ENCODE results near the gene HPS6. TPM values are rescaled to one million over a fixed set of nuclear protein-coding genes. Genes with fewer than 3 reads are reported as not detected.

HPS6 gene
- total and polyA plus RNA-seq, 12 donors, result 4.5 to 46.0 (median 20.4) TPM

GRCh38 chr10:102065561-102066398 lies 631 bp downstream of the HPS6 start:
- peak; percentile 35 to 62 (median 46) for DNase-seq
- 7 to 75% (median 7%) methylated on average over 4 to 63 of the region's 63 CpGs; no CpG with 5 or more reads in 1 of the 4 donors for WGBS, 4 donors
- intact Hi-C loops (cut with DNase I), result loop anchor here in 1 of 2 donors (10.0 kb wide), 1 partner anchor 231 kb away; no protein-coding TSS in a partner anchor
- no peaks in the 10 kb centered on the region for H3K27me3 ChIP-seq
- no peak for TF ChIP-seq CTCF (IDR thresholded peaks at IDR 0.05)
- no peak for TF ChIP-seq POLR2A (IDR thresholded peaks at IDR 0.05)
- H3K36me3 ChIP-seq (replicated peaks in 1 of 2), result no peaks in the 10 kb centered on the region
- H3K4me1 ChIP-seq (replicated peaks in 1 of 2), result peaks cover 11 to 15% of the 10 kb centered on the region in 2 donors
- peak overlapping the region; percentile 59 to 98 (median 88) for H3K4me3 ChIP-seq
- no peaks in the 10 kb centered on the region for H3K9me3 ChIP-seq (replicated peaks in 1 of 3)
- peak overlapping the region; percentile 74 to 95 (median 87) for H3K27ac ChIP-seq

GRCh38 chr10:102066399-102067088 lies 1.4 kb downstream of the HPS6 start:
- peak overlapping the region in 2 of 5 donors; percentile 87 to 92 for H3K27ac ChIP-seq
- no peaks in the 10 kb centered on the region for H3K27me3 ChIP-seq
- TF ChIP-seq POLR2A (IDR thresholded peaks at IDR 0.05) (no peak), CTCF (IDR thresholded peaks at IDR 0.05) (no peak)
- no peaks in the 10 kb centered on the region for H3K36me3 ChIP-seq (replicated peaks in 1 of 2)
- intact Hi-C loops (cut with DNase I), result loop anchor here in 1 of 2 donors (10.0 kb wide), 1 partner anchor 232 kb away; no protein-coding TSS in a partner anchor
- no peak for DNase-seq
- H3K4me3 ChIP-seq, result peak overlapping the region in 2 of 4 donors; percentile 79 to 96
- no peaks in the 10 kb centered on the region for H3K9me3 ChIP-seq (replicated peaks in 1 of 3)
- 78 to 83% (median 82%) methylated on average over 7 to 16 of the region's 16 CpGs; no CpG with 5 or more reads in 1 of the 4 donors for WGBS, 4 donors
- peaks cover 11 to 15% of the 10 kb centered on the region in 2 donors for H3K4me1 ChIP-seq (replicated peaks in 1 of 2)

GRCh38 chr10:102067091-102067916 lies 2.2 kb downstream of the HPS6 start:
- WGBS, 4 donors, result 77 to 89% (median 85%) methylated on average over 6 to 18 of the region's 18 CpGs
- H3K27me3 ChIP-seq, result no peaks in the 10 kb centered on the region
- H3K36me3 ChIP-seq (replicated peaks in 1 of 2), result no peaks in the 10 kb centered on the region
- peaks cover 11 to 15% of the 10 kb centered on the region in 2 donors for H3K4me1 ChIP-seq (replicated peaks in 1 of 2)
- DNase-seq, result no peak
- intact Hi-C loops (cut with DNase I), result loop anchor here in 1 of 2 donors (10.0 kb wide), 1 partner anchor 233 kb away; no protein-coding TSS in a partner anchor
- no peak for TF ChIP-seq CTCF (IDR thresholded peaks at IDR 0.05)
- no peak for TF ChIP-seq POLR2A (IDR thresholded peaks at IDR 0.05)
- no peaks in the 10 kb centered on the region for H3K9me3 ChIP-seq (replicated peaks in 1 of 3)
- H3K27ac ChIP-seq, result no peak overlapping the region
- no peak overlapping the region for H3K4me3 ChIP-seq

All from adrenal gland (tissue), 12 donors.